ENCODE results near the gene FGF14.

FGF14 gene

DNA sequence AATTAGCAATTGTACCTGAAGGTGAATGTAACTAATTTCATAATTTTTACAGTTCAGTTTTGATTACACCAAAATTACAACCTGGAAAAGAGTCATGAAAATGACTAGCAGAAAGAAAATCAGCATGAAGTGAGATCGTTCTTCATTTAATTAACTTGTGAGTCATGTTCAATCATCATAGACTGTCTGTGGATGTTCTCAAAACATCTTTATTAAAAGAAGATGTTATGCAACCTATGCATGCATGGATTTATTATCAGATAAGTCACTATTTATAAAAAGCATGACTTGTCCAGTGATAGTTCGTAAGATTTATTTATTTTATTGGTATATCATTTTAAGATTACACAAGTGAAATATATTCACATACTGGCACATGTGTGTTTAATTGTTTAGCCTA lies 703.4 kb downstream of the FGF14 start:
- DNase-seq: no peak

DNA sequence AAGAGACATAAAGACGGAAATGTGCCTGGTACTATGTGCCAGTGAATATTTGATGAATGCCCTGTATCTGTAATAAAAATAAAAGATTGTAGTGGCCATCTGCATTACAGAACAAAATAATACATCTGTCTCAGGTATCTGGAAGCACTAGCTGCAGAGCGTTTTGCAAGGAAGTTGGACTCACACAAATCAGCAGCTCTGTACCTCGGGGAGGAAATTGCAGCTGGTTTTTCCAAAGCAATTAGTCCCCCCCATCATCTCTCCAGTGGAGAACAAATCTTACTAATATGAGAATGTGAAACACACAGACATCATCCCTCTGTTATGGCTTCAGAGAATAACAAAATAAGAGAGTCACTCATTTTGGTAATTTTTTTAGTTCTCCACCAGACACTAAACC lies 704.1 kb downstream of the FGF14 start:
- no peak for DNase-seq

DNA sequence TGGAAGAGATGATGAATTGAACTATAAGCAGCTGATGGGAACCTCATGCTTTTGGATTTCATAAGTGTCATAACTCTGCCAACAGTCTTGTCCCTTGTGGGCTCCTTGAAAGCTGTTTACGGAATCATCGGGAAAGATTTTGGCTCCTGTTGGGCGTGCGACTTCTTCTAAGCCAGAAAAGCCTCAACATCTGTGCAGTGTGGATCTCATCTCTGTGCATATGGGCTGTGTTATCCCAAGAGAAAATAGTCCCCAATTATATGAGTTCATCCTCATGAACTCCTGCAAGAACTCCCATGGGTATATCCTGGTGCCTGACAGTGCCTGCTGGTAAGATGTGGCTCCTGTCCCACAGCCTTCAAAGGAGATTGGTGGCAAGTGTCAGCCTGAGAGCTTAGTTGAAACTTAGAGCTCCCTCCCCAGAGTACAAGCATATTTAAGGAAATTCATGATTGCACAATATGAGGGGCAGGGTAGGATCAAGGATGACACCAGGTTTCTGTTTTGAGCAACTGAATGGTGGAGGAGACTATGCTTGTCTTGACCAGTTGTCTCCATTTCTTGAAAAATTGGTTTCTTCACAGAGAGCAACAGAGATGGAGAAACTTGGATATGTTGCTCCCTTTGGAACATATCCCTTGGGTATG lies 705.9 kb downstream of the FGF14 start:
- no peak for DNase-seq

DNA sequence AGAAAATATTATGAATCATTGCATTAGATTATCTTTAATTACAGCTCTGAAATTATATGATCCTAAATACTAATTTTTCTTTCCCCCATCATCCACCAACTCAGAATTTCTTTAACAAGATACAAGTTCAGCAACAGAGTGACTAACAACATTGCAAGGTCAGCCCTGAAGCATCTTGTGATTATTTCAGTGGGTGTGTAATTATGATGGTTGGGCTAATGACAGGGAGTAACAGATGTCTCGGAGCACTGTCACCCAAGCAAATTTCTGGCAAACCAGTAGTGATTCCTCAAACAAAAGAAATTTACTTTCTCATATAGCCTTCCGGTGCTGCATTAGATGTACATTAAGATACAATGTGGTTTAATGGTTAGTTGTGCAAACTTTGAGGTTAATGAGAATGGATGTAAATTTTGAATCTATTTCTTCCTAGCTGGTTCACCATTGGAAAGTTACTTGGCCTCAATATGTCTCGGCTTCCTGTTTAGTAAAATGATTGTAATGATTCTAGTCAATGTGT lies 710.4 kb downstream of the FGF14 start:
- no peak for DNase-seq

DNA sequence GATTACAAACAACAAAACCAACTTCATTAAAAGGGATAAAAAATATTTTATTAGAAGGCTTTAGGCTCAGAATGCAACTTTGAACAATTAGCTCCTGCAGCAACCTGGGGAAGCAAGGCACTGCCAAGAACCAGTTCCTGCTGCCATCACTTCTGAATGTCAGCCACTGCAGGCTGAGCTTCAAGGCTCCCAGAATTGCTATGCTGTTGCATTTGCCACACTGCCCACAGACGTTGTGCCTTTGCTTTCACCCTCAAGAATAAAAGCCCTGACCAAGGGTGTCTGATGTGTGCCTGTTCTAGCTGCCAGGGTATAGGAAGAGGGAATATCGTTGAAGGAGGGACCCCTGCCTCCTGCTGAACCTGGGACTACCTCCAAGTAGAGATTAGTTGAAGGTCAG lies 711.0 kb downstream of the FGF14 start:
- DNase-seq: no peak

DNA sequence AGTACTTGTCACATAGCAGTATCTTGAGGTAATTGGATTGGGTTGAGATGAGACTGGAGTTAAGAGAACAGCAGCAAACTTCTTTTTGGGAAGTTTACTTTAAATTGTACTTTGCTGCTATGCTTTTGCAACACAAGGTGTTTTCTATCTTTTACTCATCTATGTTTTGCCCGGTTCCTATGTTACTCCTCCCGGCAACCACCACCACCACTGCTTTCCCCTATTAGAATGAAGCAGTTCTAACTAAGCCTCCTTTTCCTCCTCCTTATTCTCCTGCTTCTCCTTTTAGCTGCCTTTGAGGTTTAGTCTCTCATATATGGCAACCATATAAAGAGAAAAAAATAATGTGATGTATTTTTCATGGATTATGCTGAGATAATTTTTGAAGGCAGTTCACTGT lies 715.8 kb downstream of the FGF14 start:
- no peak for DNase-seq

DNA sequence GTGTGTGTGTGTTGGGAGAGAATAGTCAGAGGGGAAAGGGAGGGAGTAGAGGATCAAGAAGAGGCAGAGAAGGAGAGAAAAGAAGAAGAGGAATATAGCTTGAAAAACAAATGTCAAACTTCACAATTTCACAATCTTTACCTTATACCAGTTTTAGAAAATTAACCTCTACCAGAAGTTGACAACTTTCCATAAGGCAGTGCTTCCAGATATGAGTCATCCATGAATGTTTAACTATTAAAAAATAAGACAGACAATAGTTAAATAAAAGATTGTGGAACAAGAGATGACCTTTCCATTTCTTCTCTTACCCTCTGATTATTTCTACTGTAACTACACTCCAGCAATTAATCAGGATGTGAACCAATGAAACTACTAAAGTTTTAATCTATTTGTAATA lies 720.0 kb downstream of the FGF14 start:
- DNase-seq: no peak

DNA sequence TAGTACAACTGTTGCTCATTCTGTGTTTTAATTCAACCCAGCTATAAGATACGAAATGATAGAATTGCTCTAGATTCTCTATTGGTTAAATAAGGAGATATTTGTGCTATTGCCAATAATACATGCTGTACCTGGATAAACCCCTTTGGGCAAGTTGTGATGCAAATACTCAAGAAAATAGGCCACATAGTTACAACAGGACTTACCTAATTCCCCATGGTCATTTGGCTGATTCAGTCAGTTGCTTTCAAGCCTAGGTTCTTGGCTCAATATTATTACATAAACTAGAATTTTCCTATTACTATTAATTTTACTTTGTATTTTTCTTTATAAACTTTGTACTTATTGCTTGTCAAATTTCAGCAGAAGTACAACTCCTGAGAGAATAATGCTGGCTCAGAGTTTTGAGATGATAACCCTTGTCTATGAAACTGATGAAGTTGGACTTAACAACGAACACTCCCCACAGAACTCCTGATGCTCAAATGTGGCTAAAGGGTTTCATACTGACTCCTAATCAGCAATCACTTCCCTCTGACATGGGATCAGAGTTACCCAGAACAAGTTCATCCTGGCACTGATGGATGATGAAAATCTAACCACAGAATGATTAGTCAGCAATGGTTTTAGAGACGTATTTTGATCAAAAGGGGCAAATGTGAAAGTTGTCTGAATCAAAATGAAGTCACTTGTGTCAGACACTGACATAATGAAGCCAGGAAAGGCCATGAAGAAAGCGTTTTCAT lies 728.3 kb downstream of the FGF14 start:
- no peak for DNase-seq

DNA sequence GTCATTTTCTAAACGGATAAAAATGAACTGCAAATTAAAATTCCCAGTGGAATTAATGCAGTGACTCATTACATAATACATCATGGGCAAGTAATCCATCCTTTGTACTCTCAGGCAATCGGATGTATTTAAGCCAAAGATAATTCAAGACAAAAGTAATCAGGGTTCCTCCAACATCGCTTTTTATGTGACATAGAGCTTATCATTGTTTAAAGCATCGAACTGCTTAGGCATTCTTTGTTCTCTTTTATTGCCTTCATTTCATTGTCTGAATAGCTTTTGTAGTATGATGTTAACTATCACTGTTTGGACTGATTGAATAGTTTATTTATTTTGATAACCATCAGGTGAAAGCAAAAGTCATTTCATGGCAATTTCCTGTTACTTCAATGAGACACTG lies 740.0 kb downstream of the FGF14 start:
- DNase-seq: no peak

Measured in femur (tissue), 1 donor.